Lung microvascular endothelial cell (primary cell): ENCODE measurements around the gene UBD. TPM values are rescaled to one million over a fixed set of nuclear protein-coding genes. Genes with fewer than 3 reads are reported as not detected.

Experiments
- DNase-seq, 2 donors: peaks; one replicate each; pipeline versions ENCODE4 v3.0.0 to v3.0.0-alpha.2; 2010; ENCODE audit warnings: low read depth in 2 of 2
- total RNA-seq: library from RNA; depleted of rRNA; stranded (reverse); fragments of >200 nt; gene quantifications from 2 replicates; pipeline ENCODE4 v1.2.1, GENCODE V29; 2014

Gene UBD
- total RNA-seq, 1 donor from 2014 or later: 29.2 TPM

DNA sequence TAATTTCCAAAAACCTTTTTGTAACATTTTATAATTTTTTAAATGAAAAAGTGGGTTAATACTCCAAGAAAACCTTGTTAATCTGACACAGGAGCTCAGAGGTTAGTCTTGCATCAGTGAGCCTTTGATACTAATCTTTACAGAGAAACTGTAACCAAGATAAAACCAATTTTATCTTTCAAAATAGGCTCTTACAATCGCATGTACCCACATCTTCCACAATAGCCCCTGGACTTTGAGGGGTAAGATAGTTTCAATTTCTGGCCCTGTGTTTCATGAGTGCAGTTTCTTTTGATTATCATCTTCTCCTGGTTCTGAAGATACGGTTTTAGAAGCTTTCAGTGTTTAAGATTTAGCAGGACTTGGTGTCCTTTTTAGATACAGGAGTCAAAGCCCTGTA is 37.3 kb downstream of the UBD start:
- no peak for DNase-seq

DNA sequence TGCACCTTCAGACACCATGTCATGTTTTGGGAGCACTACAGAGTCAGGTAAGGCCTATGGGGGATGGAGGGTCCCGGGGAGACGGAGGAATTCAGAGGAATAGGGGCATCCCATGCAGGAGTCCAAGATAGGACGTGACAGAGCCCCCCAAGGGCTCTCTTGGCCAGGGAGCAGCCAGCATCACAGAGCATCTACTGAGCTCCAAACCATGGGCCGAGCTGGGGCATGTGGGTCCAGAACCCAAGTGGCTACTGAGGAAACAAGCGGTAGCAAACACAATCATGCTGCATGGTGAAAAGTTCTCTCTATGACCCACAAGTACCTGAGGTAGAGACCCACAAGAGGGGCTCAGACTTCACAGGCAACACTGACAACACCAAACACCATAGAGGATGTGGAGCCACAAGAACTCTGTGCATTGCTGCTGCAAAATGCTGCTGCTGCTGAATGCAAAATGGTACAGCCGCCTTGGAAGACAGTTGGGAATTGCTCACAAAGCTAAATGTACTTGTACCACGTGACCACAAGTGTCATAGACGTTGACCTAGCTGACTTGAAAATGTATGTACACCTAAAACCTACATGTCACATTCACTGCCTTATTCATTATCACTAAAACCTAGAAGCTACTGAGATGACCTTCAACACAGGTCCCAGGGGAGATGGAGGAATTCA is 38.4 kb downstream of the UBD start:
- no peak for DNase-seq

DNA sequence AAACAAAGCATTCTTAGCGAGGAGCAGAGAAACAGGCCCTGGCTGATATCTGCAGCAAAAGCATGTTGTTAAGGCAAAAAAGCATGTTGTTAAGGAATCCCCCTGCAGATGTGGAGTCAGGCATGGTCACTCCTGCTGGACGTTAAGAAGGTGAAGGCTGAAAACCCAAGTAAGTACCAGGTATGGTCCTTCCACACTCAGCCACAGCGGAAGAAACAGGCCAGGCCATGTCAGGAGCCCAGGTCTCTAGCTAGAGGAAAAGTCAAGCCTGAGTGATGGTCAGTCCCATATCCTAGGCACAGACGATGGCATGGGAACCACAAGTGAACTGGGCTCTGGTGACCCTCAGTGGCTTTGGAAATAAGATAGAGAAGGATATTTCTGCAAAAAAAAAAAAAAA is 39.3 kb downstream of the UBD start:
- DNase-seq: no peak

DNA sequence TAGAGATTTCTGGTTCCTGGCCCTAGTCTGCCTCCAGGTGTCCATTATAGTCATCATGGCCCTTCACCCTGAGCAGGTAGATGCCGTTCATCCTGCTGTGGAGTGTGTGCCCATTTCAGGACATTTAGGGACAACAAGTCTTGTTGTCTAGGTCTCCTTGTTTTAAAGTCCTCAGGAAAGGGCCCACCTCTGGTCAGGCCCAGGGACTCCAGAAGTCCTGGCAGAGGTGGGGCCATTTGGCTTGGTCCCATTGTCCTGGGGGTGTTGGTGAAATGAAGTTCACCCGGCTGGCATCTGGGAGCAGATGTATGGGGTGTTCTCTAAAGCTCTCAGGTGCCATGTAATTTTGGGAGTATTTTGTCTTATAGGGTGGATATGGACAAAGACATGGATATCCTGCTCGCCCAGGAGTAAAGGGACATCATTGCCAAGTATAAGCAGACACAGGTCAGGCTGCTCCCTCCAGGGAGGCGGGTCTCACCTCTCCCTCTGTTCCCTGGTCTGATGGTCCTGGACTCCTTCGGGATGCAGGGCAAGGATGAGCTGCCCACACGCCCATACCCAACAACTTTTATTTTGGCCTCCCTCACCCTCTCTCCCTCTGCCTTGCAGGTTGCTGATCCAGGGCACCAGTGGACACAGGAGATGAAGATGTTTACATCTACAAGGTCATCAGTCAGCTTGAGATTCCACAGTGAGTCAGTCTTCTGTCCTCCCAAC is 40.1 kb downstream of the UBD start:
- DNase-seq: no peak

GRCh38 chr6:29517728-29518440 is 41.6 kb downstream of the UBD start:
- no peak for DNase-seq

GRCh38 chr6:29517245-29517644 is 42.3 kb downstream of the UBD start:
- no peak for DNase-seq

DNA sequence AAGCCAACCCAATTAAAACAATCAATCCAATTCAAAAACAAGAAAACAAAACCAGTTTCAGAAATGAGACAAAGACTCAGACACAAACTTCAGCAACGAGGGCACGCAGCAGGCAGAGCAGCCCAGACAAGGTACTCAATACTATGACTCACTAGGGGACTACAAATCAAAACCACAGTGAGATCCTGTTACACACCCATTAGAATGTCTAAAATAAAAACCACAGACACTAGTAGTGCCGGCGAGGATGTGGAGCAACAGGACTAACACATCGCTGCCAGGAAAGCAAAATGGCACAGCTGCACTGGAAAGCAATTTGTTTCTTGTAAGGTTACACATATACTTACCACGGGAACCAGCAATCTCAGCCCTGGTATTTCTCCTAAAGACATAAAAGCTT is 43.4 kb downstream of the UBD start:
- peak in 1 of 2 donors; percentile 92 for DNase-seq

DNA sequence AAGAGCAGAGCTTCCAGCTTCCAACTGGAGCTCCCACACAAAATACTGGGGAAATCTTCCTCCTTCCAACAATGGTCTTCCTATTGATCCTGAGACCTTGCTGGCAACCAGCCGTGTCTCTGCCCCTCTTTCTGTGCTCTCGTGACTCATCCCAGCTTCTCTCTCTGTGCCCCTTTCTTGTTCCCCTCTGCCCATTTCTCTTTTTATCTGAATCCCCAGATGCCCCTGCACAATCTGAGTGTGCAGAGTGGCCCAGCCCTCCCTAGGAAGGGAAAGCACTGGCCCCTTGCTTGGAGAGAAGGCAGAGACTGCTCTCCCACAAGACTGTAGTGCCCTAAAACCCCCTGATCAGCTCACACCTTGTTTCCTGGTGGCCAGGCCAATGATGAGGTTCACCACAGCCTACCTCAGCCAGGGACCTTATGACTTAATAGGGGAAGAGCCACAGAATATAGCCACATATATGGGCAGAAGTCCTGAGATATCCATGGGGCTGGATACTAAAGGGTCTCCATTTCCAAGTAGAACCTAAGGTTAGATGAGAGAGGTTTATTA is 48.7 kb downstream of the UBD start:
- DNase-seq: no peak

DNA sequence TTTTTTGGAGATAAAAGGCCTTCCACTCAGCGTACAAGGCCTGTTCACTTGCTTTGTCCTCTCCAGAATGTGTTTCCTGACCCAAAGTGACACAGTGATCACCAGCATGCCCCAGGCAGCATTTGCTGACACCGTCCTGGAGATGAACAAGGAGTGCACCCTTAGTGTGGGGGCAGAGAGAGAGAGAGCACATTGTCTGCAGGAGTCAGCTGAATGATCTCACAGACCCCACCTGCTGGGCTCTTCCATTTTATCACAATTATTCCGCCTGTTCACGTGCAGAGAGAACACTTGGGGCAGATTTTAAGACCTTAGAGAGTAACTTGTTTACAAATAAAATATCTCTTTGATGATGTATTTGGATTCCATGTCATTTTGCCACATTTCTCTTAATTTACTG is 49.3 kb downstream of the UBD start:
- DNase-seq: peak; percentile 21 to 44

DNA sequence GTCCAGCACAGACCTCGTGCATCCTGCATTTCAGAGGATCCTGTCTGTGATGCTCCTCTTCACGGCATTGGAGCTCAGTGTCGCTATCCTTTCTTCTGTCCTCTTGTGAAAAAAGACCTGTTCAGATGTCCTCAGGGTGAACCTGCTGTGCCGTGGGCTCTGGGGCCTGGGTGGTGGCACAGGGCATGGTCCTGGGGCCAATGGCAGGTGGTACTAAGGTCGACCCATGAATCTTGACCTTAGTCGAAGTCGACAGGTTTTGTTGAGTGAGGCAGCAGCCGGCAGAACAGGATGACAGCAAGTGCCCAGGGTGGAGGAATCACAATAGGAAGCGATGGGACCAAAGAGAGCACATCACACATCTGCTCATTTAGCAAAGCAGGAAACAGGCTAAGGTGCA is 49.8 kb downstream of the UBD start:
- no peak for DNase-seq

- no peak for DNase-seq
Measured at GRCh38 chr6:29509239-29509638, 50.3 kb downstream of the UBD start.

DNA sequence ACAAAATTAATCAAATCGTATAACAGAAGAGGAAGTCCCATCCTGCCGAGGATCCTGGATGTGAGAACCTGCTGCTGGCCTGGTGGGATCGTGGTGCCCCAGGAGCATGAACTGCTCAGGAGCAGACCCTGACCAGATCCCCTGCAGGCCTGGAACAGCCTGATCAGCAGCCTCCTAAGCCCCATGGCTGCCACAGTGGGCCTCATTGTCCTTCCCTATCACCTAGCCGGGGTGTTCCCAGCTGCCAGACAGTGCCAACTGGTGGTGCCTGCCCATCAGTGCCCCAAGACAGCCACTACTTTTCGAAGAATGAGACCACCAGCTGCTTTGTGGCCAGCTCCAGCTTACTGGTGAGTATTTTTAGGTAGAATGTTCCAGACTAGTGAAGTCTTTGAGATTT is 52.2 kb downstream of the UBD start:
- no peak for DNase-seq

- no peak for DNase-seq
Measured at GRCh38 chr6:29506446-29507067, 53.0 kb downstream of the UBD start.

DNA sequence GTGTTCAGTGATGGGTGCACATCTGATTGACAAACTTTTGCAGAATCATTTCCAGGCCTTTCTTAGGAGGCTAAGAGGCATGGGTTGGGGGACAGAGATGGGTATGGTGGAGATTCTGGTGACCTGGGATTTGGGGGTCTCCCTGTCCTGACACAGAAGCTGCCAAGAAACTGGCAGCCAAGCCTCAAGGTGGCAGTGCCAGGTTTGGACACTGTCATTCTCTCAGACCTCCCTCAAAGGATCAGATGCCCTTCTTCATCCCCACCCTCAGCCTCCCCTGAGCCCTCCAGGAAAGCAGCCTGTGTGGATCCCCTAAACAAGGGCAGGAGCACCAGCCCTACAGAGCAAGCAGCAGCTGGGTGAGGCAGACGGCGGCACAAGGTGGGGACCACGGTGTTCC is 53.7 kb downstream of the UBD start:
- no peak for DNase-seq

Other genes starting within 250 kb of the UBD start
- gene OR5V1, start 190.9 kb downstream of the UBD start, total RNA-seq: not detected in 2 replicates
- not detected in 2 replicates for gene OR12D3, start 184.4 kb downstream of the UBD start, total RNA-seq
- gene OR12D2, start 164.1 kb downstream of the UBD start, total RNA-seq: not detected in 2 replicates
- gene OR12D1, start 144.8 kb downstream of the UBD start, total RNA-seq: not detected in 2 replicates
- not detected in 2 replicates for gene OR10C1, start 120.4 kb downstream of the UBD start, total RNA-seq
- not detected in 2 replicates for gene OR11A1, start 102.7 kb downstream of the UBD start, total RNA-seq
- not detected in 2 replicates for gene OR2H1, start 102.6 kb downstream of the UBD start, total RNA-seq
- not detected in 2 replicates for gene MAS1L, start 71.8 kb downstream of the UBD start, total RNA-seq
- not detected in 2 replicates for gene OR2H2, start 25.4 kb upstream of the UBD start, total RNA-seq
- 1.7 and 4.0 TPM in 2 replicates for gene GABBR1, start 73.5 kb upstream of the UBD start, total RNA-seq
- gene MOG, start 97.4 kb upstream of the UBD start, total RNA-seq: not detected in 2 replicates
- 1.4 TPM in 1 of 2 replicates, not detected in the other for gene ZFP57, start 121.4 kb upstream of the UBD start, total RNA-seq
- gene HLA-F, start 163.7 kb upstream of the UBD start, total RNA-seq: 7.4 and 10.5 TPM in 2 replicates